HUDEP-2 (cell line): ENCODE measurements around the gene FTCD.
"Not testable (repeated sequence)": the region's sequence is repeated elsewhere in the genome, so short reads cannot be mapped to it uniquely, and the experiment has no call there.

Source experiments
- DNase-seq, 76 experiments: peaks; one replicate each; lab custom pipeline; 2025; ENCODE audit not compliant: unreplicated experiment in 76 of 76; lab: John Stamatoyannopoulos, UW

Gene FTCD

DNA sequence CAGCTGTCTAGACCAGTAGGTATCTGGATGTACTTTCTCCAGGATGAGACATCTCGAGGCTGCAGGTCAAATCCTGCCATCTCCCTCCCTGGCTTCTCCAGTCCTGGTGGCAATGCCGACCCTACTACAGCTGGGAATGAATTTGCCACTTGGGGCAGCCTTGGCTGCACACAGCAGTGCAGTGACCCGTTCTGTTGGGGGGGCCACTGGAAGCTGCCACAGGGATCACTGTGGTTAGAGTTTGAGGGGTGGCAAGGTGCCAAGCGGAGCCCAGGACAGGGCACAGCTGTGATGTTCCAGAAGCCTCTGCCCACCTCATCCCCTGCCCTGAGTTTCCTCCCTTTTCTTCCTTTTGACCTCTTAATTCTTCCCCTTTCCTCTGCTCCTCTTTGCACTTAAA, 40.4 kb downstream of the FTCD start:
- no peak for DNase-seq

DNA sequence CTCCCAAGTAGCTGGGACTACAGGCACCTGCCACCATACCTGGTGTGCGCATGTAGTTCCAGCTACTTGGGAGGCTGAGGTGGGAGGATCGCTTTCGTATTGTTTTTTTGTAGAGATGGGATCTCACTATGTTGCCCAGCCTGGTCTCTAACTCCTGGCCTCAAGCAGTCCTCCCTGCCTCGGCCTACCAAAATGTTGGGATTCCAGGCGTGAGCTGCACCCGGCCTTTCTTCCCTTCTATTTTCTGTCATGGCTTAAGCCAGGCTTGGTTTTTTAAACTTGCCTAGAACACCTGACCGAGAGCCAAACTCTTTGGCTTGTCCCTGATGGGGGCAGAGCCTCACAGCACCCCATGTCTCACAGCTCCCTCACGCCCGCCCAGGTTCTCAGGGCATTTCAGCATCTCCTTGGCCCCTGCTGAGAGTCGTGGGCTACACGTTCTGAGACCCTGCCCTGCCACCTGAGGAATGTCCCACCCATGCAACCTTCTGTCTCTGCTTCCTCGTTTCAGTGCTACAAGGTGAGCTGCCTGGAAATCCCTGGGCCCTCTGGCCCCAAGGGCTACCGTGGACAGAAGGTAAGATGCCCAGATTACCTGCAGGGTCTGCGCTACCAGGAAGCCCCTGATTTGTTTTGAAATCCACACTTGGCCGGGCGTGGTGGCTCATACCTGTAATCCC, 41.7 kb downstream of the FTCD start:
- DNase-seq: no peak

DNA sequence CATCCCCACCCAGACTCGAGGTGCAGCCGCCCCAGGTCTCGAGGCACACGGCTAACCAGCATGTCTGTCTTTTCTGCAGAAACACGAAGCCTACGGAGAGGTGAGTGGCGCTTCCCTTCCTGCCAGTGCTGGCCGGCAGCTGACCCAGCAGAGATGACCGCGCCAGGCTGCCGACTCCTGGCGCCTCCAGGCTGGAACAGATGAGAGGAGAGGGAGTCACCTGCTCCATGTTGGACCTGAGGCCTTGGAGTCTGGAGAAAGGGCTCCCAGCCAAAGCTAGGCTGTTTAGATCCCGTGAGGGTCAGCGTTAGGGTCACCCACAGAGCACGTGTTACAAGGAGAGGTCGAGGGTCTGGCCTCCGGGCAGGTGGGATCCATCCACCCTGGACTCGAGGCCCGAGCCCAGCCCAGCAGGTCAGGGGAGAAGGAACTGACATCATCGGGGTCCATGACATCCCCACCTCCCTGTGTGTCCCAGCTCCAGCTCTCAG, 42.6 kb downstream of the FTCD start:
- DNase-seq: no peak

DNA sequence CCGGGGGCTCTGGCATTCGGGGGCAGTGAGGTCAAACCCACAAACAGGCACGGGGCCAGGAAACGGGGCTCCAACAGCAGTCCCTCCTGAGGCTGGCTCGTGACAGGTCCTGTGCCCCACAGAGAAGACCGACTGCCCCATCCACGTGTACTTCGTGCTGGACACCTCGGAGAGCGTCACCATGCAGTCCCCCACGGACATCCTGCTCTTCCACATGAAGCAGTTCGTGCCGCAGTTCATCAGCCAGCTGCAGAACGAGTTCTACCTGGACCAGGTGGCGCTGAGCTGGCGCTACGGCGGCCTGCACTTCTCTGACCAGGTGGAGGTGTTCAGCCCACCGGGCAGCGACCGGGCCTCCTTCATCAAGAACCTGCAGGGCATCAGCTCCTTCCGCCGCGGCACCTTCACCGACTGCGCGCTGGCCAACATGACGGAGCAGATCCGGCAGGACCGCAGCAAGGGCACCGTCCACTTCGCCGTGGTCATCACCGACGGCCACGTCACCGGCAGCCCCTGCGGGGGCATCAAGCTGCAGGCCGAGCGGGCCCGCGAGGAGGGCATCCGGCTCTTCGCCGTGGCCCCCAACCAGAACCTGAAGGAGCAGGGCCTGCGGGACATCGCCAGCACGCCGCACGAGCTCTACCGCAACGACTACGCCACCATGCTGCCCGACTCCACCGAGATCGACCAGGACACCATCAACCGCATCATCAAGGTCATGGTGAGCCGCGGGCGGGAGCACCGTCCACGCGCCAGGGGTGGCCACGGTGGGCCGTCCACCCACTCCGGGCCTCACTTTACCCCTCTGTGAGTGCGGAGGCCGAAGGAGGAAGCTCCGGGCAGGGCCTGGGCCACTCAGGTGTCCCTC, 43.3 kb downstream of the FTCD start:
- DNase-seq: no peak

DNA sequence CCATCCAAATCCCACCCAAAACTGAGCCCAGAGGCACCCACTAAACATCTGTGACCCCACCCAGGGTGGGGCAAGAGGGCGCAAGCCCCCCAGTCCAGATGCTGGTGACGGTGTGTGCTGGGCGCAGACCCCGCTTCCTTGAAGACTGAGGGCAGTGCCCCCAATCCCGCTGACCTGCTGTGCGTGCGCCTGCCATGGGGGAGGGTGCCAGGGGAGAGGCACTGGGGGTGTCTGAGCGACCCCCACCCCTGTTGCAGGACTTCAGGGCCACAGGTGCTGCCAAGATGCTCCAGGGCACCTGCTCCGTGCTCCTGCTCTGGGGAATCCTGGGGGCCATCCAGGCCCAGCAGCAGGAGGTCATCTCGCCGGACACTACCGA, 44.2 kb downstream of the FTCD start:
- no peak for DNase-seq

DNA sequence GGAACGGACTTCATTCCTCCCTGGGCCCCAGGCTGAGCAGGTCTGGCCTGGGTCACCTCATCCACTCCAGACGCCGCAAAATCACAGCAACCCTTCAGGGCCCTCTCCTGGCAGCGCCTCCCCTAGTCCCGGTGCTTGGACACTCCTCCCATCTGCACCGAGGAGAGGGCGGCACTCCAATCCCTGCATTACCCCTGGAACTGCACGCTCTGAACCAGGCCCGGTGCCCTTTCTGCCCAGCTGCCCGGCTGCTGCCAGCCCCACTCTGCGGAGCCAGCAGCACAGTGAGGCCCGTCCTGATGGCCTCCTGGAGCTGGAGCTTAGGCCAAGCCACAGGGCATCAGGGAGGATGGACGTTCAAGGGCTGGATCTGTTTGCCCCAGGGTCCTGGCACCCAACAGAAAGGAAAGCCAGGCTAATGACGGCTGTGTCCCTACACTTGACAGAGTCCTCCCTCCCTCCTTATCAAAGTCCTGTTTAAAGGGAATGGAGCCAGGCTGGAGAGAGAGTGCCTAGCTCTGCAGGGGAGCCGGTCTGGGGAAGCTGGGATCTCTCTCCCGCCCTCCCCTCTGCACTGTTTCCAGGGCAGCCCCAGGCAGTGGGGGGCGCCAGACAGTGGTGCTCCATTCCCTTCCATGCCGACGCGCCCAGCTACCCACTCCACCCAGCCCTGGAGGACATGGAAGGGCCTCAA, 44.7 kb downstream of the FTCD start:
- no peak for DNase-seq

DNA sequence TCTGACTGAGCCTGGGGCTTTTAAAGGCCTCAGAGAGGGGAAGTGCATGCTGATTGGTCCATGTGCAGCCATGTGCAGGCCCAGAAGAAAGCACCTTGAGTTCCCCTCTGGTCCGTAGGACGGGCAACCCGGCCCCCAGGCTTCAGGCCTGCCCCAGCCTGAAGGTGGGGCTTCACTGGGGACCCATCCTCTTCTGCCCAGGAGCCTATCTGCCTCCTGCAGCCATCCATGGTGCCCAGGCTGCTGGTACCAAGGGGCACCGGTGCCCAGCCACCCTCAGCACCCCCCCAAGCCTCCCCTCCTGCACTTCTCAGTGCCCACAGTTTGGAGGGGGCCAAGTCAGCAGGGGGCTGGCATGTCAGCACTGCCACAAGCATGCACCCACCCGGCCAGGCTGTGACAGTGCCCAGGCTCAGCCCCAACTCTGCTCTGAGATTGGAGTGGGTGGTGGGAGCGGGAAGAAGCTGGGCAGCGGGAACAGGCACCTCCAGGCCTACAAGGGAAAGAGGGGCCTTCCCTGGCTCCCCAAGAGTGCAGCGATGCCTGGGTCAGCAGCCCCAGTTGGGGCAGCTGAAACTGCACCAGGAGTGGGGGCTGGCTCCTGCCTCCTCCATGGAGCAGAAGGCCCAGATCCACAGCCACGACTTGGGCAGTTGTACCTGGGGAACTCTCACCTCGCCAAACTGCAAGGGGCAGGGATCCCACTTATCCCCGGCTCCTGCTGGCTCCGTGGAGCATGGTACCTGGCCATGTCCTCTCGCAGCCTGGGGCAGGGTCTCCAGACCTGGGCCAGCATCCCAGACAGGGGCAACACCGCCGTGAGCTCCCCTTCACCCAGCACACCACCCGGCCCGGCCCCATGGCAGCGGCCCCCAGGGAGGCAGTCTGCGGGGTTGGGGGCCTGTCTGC, 45.8 kb downstream of the FTCD start:
- DNase-seq: no peak

DNA sequence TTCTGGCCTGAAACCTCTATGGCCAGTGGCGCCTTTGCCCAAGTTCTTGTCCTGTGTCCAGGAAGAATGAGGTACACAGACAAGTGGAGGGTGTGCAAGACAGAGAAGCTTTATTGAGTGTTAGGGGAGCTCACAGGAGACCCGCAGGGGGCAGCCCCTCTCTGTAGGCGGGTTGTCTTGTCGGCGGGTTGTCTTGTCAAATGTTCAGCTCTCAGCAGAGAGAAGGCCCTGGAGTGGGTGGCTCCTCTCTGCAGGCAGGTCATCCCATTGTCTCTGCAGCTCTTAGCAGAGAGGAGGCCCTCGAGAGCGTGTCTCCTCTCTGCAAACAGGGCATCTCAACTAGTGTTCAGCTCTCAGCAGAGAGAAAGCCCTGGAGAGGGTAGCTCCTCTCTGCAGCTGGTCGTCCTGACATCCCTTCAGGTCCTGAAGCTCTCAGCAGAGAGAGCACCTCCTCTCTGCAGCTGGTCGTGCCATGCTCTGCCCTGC, 46.5 kb downstream of the FTCD start:
- DNase-seq: no peak

DNA sequence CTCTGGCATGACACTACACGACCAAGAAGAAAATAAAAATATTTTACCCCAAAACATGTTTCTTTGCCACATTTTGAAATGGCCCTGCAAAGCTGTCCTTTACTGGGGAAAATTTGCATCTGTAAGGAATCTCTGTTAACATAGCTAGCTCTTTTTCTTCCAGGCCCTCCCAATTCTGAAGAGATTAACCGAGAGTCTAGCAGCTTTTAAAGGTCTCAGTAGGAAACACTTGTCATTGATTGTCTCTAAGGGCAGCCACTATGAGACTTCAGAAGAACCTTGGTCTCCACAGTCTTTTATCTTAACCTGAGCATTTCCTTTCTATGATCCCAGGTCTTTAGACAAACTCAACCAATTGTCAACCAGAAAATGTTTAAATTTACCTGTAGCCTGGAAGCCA, 48.0 kb downstream of the FTCD start:
- DNase-seq: not testable (repeated sequence)

DNA sequence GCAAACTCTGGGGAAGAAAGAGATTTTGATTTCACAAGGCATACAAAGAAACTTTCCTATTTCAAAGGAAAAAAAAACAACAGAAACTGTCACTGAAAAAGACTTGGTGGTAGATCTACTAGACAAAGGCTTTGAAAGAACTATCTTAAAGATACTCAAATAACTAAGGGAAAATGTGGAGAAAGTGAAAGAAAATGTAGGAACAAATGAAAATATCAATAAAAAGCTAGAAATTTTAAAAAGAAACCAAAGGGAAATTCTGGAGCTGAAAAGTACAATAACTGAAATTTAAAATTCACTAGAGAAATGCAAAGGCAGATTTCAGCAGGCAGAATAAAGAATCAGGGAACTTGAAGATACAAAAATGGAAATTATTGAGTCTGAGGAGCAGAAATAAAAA, 51.3 kb downstream of the FTCD start:
- DNase-seq: no peak

DNA sequence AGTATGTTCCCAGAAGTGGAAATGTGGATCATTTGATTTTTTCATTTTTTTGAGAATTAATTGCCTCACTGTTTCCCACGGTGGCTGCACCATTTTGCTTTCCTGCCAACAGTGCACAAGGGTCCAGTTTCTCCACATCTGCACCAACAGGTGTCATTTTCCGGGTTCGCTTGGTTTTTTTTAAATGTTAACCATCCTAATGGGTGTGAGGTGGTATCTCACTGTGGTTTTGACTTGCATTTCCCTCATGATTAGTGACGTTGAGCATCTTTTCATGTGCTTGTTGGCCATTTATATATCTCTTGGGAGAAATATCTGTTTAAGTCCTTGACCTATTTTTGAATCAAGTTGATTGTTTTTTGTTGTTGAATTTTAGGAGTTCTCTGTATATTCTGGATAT, 54.5 kb downstream of the FTCD start:
- DNase-seq: no peak

DNA sequence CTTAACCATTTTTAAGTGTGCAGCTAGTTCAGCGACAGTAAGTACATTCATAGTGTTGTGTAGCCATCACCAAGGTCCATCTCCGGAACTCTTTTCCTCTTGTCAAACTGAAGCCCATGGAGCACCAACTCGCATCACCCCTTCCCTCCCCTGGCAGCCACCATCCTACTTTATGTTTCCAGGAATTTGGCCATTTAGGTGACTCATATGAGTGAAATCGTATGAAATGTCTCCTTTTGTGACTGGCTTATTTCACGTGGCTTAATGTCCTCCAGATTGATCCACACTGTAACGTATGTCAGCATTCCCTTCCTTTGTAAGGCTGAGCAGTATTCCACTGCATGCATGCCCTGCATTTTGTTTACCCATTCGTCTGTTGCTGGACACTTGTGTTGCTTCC, 55.0 kb downstream of the FTCD start:
- DNase-seq: no peak

DNA sequence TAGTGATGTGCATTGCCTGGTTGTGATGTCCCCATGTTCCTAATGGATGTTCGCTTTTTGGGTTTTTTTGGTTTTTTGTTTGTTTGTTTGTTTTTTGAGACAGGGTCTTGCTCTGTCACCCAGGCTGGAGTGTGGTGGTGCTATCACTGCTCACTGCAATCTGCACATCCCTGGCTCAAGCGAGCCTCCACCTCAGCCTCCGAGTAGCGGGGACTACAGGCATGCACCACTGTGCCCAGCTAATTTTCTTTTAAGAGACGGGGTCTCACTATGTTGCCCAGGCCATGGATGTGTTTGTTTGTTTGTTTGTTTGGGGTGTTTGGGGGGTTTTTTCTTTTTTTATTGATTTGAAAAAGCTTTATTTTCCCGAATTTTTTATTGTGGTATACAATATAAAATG, 55.4 kb downstream of the FTCD start:
- DNase-seq: no peak

DNA sequence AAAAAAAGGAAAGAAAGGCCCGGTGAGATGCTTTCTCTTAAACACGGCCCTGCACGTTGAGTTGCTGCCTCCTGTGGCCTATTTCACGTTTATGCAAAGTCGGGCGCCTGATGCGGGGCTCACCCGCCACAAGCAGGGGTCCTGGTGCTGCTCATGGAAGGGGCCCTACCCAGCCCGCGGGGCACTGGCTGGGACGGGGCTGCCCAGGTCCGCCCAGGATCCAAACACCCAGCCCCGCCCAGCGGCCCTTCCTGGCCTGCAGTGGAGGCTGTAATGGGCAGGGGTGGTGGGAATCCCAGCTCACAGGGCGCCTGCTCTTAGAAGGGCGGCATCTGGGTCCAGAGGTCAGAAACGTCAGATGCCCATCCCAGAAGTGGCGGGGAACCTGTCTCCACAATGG, 55.9 kb downstream of the FTCD start:
- no peak for DNase-seq

DNA sequence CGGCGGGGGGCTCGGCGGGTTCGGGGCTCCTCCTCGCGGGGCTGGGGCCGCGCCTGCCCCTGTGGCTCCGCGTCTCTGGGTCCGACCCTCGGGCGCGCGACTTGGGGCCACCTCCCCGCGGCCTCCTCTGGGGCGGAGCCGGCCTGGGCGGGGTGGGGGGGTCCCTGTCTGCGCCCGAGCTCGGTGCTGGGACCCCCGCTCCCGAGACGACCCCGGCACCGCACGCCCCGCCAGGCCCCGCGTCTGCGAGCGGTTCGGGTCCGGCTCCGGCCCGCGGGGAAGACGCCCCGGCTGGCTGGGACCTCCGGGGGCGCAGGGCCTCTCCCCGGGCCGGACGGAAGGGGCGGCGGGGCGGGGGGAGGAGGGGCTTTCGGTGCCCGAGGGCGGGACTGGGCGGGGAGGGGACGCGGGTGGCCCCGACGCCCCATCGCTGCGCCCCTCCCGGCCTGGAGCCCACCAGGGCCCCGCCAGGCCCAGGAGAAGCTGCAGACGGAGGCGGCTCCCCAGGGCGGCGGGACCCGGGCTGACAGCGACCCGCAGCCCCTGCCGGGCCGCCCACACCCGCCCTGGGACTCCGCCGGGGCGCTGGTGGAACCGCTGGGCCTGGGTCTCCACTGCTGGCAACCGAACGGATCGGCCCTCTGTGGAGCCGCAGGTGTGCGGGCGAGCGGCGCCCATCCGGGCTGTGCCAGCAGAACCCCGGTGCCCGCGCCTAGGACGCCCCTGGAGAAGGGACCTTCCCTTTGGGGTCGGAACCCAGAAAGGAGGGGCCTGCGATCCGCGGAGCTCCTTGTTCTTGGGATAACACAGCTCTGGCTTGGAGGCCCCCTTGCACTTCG, 56.9 kb downstream of the FTCD start:
- no peak for DNase-seq

DNA sequence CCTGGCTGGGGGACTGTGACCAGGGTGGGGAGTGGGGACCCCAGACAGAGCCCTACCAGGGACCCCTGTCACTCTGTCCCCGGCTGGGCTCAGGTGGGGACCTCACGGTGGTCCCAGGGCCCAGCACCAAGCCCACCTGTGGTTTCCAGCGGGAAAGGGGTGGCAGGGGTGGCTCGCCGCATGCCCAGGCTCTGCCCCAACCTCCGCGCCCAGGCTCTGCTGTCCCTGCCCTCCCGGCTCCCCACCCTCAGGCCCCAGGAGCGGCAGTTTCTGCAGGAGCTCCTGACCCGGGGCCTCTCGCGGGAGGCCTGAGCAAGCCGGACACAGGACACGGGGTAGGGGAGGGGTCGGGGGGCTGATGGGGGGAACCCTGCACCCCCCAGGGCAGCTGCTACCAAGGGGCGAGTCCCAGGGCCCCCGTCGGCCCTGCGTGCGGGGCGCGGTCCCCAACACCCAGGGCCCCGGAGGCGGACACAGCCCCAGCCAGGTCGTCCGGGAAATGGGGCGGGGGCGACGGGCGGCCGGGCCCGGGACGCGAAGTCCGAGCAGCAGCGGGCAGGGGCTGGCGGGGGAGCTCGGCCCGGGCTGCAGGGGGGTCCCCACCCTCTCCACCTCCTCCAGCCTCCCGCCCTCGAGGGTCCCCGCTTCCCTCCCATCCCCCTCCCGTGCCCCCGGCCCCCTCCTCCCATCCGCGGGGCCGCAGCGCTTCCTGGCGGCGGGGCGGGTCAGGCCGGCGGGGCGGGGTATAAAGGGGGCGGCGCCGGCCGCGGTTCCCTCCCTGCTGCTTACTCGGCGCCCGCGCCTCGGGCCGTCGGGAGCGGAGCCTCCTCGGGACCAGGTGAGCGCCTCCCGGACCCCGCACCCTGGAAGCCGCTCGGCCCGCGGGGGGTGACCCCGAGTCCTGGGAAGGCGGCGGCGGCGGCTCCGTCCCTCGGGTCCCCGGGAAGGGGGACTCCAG, 57.8 kb downstream of the FTCD start, which contains the start of gene COL6A2:
Gene COL6A2 (plus strand): TSS at position 777 of the 958 bp plus-strand sequence.
- DNase-seq: peak in 3 of 76 experiments; percentile 11 to 22 (median 12)

DNA sequence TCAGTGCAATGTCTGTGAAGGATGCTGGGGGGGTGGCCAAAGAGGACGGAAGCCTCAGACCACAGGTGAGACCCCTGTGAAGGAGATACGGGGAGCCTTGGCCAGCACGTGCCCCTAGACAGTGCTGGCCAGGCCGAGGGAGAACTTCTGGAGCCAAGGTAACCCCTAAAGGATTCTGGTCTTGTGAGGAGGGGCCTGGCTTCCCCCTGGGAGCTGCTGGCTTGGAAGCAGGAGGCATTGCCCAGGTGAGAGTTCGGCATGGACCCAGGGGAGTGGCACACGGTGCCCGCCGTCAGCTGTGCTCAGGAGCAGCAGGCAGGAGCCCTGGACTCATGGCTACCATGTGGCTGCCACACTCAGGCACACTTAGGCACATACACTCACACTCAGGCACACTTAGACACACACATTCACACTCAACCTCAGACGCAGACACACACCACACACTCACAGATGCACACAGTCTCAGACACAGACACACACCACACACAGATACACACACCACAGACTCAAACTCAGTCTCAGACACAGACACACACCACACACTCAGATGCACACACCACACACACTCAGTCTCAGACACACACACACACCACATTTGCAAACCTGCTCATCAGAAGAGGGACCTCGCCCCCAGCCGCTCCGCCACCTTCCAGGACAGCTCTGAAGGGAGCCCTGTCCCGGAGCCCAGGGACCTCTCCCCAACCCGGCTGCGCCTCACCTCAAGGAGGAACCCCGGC, 58.6 kb downstream of the FTCD start:
- no peak for DNase-seq
